C4-2B (cell line): ENCODE data around the gene TPI1.

Experiments
- H3K27ac ChIP-seq: fragments of 450-650 bp; 2 replicates; pipeline ENCODE4 v1.5.1; 2017
- ZFX ChIP-seq: fragments of 450-650 bp; IDR thresholded peaks from 2 replicates; pipeline ENCODE4 v1.6.1; 2017
- TF ChIP-seq, protein P1 (sequence below): fragments of 450-650 bp; conservative IDR thresholded peaks from 2 replicates; pipeline ENCODE4 v1.5.1; 2017; ENCODE audit warnings: mild to moderate bottlenecking

Gene TPI1

DNA sequence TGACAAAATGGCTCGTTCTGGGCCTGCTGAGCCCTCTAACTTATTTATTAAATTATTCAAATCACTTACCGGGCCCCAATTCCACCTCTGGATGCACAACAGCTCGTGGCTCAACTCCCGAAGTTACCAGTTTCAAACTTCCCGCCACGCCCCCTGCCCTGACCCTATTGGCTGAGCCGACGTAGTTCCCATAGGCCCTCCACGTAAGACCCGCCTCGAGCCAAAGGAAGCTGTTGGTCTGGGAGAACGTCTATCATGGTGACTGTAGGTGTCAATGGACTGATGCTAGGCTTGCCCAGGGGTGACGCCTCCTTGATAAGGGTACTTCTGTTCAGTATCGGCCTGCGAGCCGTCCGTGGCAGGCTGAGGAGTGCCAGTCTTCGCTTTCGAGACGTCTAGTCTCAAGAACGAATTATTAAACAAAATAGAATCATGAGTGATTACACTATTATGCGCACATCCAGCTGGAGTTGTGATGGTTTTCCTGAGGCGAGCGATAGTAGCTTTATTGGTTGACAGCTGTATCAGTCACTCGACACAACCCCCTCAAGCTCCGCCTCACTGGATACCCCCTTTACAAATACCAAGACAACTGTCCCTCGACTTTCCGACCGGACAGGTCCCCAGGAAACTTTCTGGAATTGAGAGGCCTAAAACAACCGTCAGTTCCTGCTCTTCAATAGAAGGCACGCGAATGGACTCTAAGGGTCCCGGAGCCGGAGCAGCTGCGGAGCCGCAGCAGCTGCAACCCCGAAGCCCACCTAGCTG, 16.0 kb upstream of the TPI1 start, which contains the start of gene CDCA3:
Gene CDCA3, minus strand, starts transcription at position 134 of the 768 bp plus-strand sequence. CDS start 334 bp downstream, outside the sequence.
- H3K27ac ChIP-seq = peak within 1 kb of the TSS; percentile 92
- TF ChIP-seq ZFX = no peak
- TF ChIP-seq, protein P1, sequence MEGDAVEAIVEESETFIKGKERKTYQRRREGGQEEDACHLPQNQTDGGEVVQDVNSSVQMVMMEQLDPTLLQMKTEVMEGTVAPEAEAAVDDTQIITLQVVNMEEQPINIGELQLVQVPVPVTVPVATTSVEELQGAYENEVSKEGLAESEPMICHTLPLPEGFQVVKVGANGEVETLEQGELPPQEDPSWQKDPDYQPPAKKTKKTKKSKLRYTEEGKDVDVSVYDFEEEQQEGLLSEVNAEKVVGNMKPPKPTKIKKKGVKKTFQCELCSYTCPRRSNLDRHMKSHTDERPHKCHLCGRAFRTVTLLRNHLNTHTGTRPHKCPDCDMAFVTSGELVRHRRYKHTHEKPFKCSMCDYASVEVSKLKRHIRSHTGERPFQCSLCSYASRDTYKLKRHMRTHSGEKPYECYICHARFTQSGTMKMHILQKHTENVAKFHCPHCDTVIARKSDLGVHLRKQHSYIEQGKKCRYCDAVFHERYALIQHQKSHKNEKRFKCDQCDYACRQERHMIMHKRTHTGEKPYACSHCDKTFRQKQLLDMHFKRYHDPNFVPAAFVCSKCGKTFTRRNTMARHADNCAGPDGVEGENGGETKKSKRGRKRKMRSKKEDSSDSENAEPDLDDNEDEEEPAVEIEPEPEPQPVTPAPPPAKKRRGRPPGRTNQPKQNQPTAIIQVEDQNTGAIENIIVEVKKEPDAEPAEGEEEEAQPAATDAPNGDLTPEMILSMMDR = no peak

DNA sequence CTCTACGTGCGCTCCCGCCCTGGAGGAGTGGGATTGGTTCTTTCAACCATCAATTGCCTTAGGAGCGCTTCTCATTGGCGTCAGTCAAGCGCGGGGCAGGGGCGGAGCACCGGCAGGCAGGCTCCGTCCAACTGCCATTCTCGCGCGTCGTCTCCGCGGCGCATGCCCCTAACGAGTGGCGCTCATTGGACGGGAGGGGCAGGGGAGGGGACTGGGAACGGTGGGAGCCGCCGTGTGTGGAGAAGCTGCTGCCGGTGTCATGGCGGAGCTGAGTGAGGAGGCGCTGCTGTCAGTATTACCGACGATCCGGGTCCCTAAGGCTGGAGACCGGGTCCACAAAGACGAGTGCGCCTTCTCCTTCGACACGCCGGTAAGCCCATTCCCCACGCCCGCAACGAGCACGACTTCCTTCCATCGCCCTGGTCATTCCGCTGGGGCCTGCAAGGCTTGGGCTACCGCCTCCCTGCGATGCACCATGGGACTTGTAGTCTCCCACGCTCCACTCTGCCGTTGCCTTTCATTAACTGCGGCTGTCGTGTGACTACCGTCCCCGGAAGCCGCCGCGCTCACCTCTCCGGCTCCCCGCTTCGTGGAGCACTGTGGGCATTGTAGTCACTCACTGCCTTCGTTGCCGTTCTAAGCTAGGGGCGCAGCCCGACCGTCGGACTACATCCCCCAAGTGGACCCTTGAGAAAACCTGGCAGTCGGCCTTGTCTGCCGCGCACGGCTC, 15.2 kb upstream of the TPI1 start, which contains the start of gene USP5:
Gene USP5, plus strand, starts transcription at position 230 of the 730 bp plus-strand sequence. Its CDS starts 30 bp downstream, at position 260.
- TF ChIP-seq, protein P1 = no peak
- TF ChIP-seq ZFX = peak; percentile 94; the same call in 1 of the 2 replicates

DNA sequence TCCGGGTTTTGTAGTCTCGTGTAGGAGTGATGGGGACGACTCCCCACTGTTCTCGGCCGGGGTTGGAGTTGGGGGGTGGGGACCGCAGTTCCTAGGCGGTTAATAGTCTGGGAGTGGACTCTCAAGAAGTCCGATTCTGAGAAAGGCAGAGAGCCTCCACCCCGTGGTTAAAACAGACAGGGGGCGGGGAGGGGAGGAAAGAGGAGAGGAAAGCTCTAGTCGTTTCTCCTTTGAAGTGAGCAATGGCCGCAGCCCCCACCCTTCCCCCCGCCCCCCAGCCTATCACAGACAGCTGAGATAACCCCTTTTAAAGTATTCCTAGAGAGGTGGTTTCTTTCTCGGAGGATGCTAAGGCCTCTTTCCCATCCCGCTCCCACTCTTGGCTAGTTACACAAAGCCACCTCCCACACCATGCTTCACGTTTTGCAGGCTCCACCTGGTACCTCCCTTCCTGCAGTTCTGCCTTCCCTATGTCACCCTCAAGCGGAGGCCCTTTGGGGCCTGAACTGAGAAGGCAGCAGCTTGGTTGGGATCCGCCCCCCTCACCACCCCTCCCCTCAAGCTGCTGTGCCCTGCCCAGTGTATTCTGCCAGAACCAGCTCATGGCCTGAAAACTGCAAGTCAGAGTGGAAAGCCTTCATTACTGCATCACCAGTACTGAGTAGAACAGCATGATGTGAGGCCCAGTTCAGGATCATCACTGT, 14.5 kb upstream of the TPI1 start:
- TF ChIP-seq, protein P1 = no peak
- TF ChIP-seq ZFX = no peak
- peak overlapping the region; percentile 92 for H3K27ac ChIP-seq

More for the DNA sequence above, 15.2 kb upstream of the TPI1 start, which contains the start of gene USP5:
- H3K27ac ChIP-seq = peak within 1 kb of the TSS; percentile 92

DNA sequence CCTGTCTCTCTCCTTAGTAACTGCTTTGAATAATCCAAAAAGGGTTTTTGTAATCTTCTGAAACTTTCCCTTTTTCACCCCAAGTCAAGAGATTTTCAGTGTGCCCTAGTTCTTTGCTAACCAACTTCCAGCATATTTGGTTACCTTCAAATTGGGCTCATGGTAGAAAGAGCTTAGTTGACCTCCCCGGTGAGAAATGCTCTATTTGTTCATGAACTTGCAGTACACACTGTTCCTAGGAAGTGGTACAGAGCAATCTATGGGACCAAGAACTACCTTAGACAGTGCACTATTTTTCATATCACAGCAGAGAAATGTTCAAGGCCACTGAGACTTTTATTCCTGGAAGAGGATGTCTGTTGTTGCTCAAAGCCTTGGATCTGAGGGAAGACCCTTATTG, 13.7 kb upstream of the TPI1 start:
- H3K27ac ChIP-seq = peak overlapping the region; percentile 92; the same call in 1 of the 2 replicates
- TF ChIP-seq, protein P1 = no peak
- no peak for TF ChIP-seq ZFX

DNA sequence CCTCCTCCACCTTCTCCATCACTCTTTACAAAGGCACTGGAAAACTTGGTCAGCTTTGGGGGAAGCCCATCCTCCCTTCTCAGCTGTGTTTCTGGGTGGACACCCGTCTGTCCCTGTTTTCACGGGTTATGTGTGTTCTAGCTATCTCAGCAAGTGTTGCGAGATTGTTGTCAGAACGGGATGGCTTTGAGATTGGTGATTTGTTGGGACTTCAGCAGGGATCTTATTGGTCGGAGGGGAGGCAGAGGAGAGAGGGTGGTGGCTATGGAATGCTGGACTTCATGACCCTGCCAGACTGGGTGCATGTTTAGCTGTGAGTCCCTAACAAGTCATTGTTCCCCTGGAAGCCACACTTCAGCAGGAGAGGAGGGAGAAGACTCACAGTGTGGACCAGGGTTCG, 13.3 kb upstream of the TPI1 start:
- TF ChIP-seq, protein P1 = no peak
- no peak for TF ChIP-seq ZFX
- no peak overlapping the region for H3K27ac ChIP-seq

DNA sequence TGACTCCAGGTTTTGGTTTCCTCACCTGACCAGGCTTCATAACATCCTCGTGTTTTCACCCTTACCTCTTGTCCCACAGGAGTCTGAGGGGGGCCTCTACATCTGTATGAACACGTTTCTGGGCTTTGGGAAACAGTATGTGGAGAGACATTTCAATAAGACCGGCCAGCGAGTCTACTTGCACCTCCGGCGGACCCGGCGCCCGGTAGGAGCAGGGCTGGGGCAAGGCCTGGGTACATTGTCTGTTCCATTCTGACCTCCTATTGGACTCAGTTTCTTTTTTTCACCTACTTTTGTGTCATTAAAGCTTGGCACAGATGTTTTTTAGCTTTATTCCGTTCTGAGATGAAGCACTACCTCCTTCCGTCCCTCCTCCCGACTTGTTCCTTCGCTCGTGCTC, 12.0 kb upstream of the TPI1 start:
- H3K27ac ChIP-seq = no peak overlapping the region
- TF ChIP-seq, protein P1 = no peak
- TF ChIP-seq ZFX = no peak
